HUDEP-2 (cell line): ENCODE data around the gene NBPF12.
"Not testable (repeated sequence)": the region's sequence is repeated elsewhere in the genome, so short reads cannot be mapped to it uniquely, and the experiment has no call there.

Experiments used
- DNase-seq, 76 experiments: peaks; one replicate each; lab custom pipeline; 2025; ENCODE audit not compliant: unreplicated experiment in 76 of 76; lab: John Stamatoyannopoulos, UW

NBPF12 gene

GRCh38 chr1:146970656-146971055 is 32.5 kb downstream of the NBPF12 start:
- DNase-seq, result peak in 1 of 76 experiments; percentile 0

- not testable (repeated sequence) for DNase-seq
These were observed 34.6 kb downstream of the NBPF12 start for GRCh38 chr1:146972681-146973080.

GRCh38 chr1:146985855-146986254 is 47.7 kb downstream of the NBPF12 start:
- DNase-seq, result not testable (repeated sequence)

- not testable (repeated sequence) for DNase-seq
These were observed 48.3 kb downstream of the NBPF12 start for GRCh38 chr1:146986450-146986849.

GRCh38 chr1:146987502-146987901 is 49.4 kb downstream of the NBPF12 start:
- DNase-seq, result not testable (repeated sequence)

- not testable (repeated sequence) for DNase-seq
These were observed 51.3 kb downstream of the NBPF12 start for GRCh38 chr1:146989455-146989854.

GRCh38 chr1:147008495-147008894 is 70.4 kb downstream of the NBPF12 start:
- DNase-seq, result not testable (repeated sequence)

GRCh38 chr1:147026975-147027374 is 88.9 kb downstream of the NBPF12 start:
- DNase-seq, result not testable (repeated sequence)

- not testable (repeated sequence) for DNase-seq
These were observed 92.0 kb downstream of the NBPF12 start for GRCh38 chr1:147030066-147030653.

GRCh38 chr1:147039916-147040315 is 101.8 kb downstream of the NBPF12 start:
- no peak for DNase-seq

GRCh38 chr1:147042891-147043290 is 104.8 kb downstream of the NBPF12 start:
- not testable (repeated sequence) for DNase-seq

- DNase-seq, result not testable (repeated sequence)
These were observed 106.4 kb downstream of the NBPF12 start for GRCh38 chr1:147044511-147044910.
